ENCODE data around the gene NFATC2. TPM values are rescaled to one million over a fixed set of nuclear protein-coding genes. Genes with fewer than 3 reads are reported as not detected.

Gene NFATC2
- total and polyA plus RNA-seq, 2 of the 8 experiments (the other 6 are each of a cell fraction or from before 2014, with no cell fraction given) = 0.27 to 0.91 TPM

- Histone ChIP-seq H4K8ac (ENCODE audit: extremely low read depth, insufficient read depth, low read length) (no peak overlapping the region), H3K23me2 (ENCODE audit: low read depth, low read length) (no peaks in the 10 kb centered on the region), H4K5ac (ENCODE audit: insufficient read length, low read depth, low read length) (no peak overlapping the region), H3K9ac (replicated peaks in 1 of 4; ENCODE audit: extremely low read depth in 1 of 4, low read depth in 3 of 4, low read length in 3 of 4) (no peak overlapping the region), H3K9me3 (ENCODE audit: insufficient read depth in 2 of 2, low read depth in 1 of 2, low read length in 1 of 2) (no peaks in the 10 kb centered on the region), H3K79me1 (ENCODE audit: low read depth, low read length) (no peaks in the 10 kb centered on the region), H4K91ac (replicated peaks; ENCODE audit: insufficient read length, low read length) (no peak overlapping the region), H3K4ac (replicated peaks; ENCODE audit: insufficient read length, low read depth, low read length) (no peak overlapping the region), H2BK5ac (ENCODE audit: low read depth, low read length) (no peak overlapping the region), H3K4me3 (ENCODE audit: extremely low read depth in 1 of 4, insufficient read depth in 2 of 4, low read depth in 3 of 4, low read length in 4 of 4) (no peak overlapping the region), H3K27me3 (replicated peaks in 1 of 4; ENCODE audit: control insufficient read depth in 3 of 4, extremely low read depth in 1 of 4, insufficient read depth in 3 of 4, low read length in 3 of 4) (no peaks in the 10 kb centered on the region; a peak in 1 of 7 replicates), H2BK12ac (ENCODE audit: low read depth, low read length) (no peak overlapping the region), H2AFZ (ENCODE audit: low read length) (no peak overlapping the region), H2BK20ac (ENCODE audit: low read length) (no peak overlapping the region), H3K14ac (ENCODE audit: insufficient read length) (no peak overlapping the region), H3K23ac (ENCODE audit: insufficient read length) (no peak overlapping the region), H2BK120ac (replicated peaks; ENCODE audit: low read depth, low read length) (no peak overlapping the region), H3K18ac (ENCODE audit: extremely low read depth, low read length) (no peak overlapping the region), H3K36me3 (ENCODE audit: control insufficient read depth in 2 of 4, insufficient read depth in 4 of 4, low read length in 3 of 4) (no peaks in the 10 kb centered on the region), H3K4me2 (ENCODE audit: insufficient read depth in 1 of 2, low read depth in 2 of 2, low read length in 2 of 2) (no peak overlapping the region), H3K79me2 (ENCODE audit: control insufficient read depth in 1 of 2, insufficient read depth in 2 of 2, low read length in 2 of 2) (no peaks in the 10 kb centered on the region), H3K4me1 (replicated peaks in 1 of 4; ENCODE audit: control insufficient read depth in 3 of 4, insufficient read depth in 4 of 4, low read length in 3 of 4) (no peaks in the 10 kb centered on the region), H4K20me1 (replicated peaks in 1 of 2; ENCODE audit: control insufficient read depth in 1 of 2, insufficient read depth in 2 of 2, low read length in 2 of 2) (no peaks in the 10 kb centered on the region), H3K56ac (replicated peaks; ENCODE audit: insufficient read length, low read depth, low read length) (no peak overlapping the region), H2AK5ac (ENCODE audit: low read depth, low read length) (no peak overlapping the region), H3K27ac (ENCODE audit: low read depth, low read length) (no peak overlapping the region), H2BK15ac (ENCODE audit: low read length) (no peak overlapping the region)
- no peak for TF ChIP-seq POLR2A (IDR thresholded peaks at IDR 0.05; ENCODE audit: control extremely low read depth in 1 of 2, low read depth in 2 of 2, low read length in 2 of 2)
- TF ChIP-seq CEBPB (IDR thresholded peaks at IDR 0.05; ENCODE audit: low read depth, low read length) = no peak
- TF ChIP-seq TAF1 (IDR thresholded peaks at IDR 0.05; ENCODE audit: low read depth, low read length) = no peak
- no peak for TF ChIP-seq EP300 (IDR thresholded peaks at IDR 0.05; ENCODE audit: borderline replicate concordance in 1 of 2, low read depth in 2 of 2, low read length in 2 of 2)
- no peak for TF ChIP-seq MAFK (IDR thresholded peaks at IDR 0.05; ENCODE audit: low read depth, low read length)
- POLR2A ChIA-PET (ENCODE audit: partially characterized antibody) = no interaction called here
- FAIRE-seq = no peak
- CTCF ChIA-PET (ENCODE audit: partially characterized antibody) = interaction anchor here (1.1 kb wide), 1 partner anchor 521 kb away, joined by 3 read pairs; no protein-coding TSS in a partner anchor
- no peak for DNase-seq (ENCODE audit: low read depth in 1 of 2, low spot score in 2 of 2)
- WGBS, 2 experiments (ENCODE audit: extremely low coverage in 1 of 2, insufficient coverage in 1 of 2, insufficient read length in 1 of 2, insufficient replicate concordance in 2 of 2, low coverage in 1 of 2, low lambda C conversion rate in 2 of 2, missing lambda C conversion rate in 1 of 2) = 88% methylated on average over 3 of the region's 7 CpGs; no CpG with 5 or more reads in 1 of the 2 experiments
Observed at GRCh38 chr20:51508780-51509179, 33.7 kb downstream of the NFATC2 start.
